HG03575 (cell line): Measurements from ENCODE around the gene QRICH2.

Experiments used
- ATAC-seq: cut with Tn5 transposase; IDR thresholded peaks from one replicate; pipeline ENCODE4 v1.9.1; 2021; ENCODE audit not compliant: unreplicated experiment, insufficient number of reproducible peaks, low FRiP score; ENCODE audit errors: extremely low read depth

The QRICH2 gene

DNA sequence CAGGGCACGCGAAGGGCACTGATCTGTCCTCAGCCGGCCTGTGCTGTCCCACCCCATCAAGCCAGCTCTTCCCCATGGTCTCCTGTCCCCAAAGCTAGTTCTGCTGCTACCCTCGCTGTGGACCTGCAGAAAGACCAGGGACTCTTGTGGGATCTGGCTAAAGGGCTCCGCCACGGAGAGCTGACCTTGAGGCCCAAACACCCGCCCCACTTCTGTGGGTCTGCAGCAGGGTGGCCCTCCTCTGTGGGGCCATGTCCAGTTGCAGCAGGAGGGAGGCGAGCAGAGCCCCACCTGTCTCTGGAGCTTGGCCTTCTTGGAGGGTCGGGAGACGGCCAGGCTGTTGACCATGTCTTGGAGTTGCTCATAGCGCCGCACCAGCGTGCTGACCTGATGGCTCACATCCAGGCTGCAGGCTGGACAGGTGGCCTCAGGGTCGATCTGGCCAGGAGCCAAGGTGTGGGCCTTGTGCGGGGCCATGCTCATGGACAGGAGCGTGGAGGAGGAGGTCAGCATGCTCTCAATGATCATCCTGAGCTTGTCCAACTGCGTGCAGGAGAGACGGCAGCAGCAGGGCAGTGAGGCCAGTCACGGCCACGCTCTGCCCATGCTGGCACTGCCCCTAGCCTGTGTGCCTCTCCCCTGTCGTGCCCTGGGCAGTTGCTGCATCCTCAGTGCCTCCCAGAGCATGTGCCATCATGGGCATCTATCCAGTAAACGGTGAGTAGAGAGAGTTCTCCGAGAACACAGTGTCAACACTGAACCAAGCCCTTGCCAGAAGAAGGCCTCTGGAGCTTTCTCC lies 26.3 kb downstream of the QRICH2 start:
- ATAC-seq: no peak

DNA sequence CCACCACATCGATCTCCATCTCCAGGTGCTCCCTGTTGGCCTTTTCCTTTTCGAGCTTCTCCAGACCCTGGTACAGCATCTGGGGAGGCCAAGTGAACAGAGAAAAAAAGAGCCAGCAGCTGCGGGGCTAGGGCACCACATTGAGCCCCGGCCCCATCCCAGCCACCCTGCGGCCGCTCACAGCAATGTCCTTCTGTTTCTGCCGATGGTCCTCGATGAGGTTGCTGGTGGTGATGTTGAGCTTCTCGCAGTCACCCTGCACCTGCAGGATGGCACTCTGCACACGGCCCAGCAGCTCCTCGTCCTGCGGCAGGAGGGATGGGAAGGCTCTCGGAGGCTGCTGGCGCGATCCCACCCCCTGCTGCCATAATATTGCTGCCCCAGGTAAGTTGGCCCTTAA lies 27.4 kb downstream of the QRICH2 start:
- ATAC-seq: no peak

DNA sequence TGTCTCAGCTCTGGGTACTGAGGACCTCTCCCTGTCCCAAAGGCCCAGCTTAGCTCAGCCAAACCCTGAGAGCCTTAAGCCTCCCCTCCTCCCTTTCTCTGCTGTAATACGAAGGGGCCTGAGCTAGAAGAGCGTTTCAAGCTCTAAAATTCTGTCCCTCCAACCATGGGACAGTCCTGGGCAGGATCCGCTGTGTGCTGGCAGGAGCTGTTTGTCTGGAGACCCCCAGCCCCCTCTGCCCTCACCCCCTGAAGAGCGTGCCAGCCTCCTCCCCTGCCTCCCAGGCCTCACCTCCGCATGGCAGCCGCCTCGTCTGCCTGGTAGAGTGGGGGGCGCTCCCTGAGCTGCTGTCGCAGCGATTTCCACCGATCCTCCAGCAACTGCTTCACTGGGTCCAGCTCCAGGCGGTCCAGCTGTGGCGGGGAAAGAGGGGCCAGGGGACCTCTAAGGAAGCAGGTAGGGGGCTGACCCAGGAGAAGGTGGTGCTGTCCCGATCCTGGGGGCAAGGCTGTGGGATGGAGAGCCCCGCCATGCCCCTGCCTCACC lies 28.3 kb downstream of the QRICH2 start:
- ATAC-seq: no peak

DNA sequence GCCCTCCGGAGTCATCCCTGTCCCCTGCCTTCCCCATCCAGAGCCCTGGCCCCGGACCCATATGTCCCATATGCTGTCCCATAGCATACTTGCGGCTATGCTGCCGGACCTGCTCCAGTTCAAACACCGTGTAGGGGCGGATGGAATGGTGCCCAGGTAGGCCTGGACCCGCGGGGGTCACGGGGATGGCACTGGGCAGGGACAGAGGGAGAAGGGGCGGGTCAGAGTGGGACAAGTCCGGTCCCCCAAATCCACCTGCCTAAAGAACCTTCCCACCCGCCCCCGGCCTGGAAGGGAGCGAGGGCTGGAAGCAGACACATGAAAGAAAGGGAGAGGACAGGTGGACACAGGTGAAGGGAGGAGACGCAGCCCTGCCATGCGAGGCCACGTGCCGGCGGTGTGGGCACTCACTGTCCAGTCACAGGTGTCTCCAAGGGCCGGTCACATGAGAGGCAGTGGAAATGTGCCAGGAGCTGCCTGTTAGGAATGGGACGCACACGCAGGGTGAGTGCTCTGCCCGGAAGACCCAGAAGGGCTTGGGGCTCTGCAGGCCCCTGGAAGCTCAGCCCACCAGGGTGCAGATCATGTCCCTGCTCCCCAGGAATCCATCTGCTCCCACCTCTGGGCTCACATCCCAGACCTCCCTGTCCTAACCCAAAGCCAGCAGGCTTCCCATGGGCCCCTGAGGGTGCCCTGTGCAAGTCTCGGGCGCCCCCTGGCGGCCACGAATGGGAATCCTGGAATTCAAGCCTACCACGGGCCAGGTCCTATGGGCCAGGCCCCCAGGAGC lies 28.9 kb downstream of the QRICH2 start:
- ATAC-seq: no peak

DNA sequence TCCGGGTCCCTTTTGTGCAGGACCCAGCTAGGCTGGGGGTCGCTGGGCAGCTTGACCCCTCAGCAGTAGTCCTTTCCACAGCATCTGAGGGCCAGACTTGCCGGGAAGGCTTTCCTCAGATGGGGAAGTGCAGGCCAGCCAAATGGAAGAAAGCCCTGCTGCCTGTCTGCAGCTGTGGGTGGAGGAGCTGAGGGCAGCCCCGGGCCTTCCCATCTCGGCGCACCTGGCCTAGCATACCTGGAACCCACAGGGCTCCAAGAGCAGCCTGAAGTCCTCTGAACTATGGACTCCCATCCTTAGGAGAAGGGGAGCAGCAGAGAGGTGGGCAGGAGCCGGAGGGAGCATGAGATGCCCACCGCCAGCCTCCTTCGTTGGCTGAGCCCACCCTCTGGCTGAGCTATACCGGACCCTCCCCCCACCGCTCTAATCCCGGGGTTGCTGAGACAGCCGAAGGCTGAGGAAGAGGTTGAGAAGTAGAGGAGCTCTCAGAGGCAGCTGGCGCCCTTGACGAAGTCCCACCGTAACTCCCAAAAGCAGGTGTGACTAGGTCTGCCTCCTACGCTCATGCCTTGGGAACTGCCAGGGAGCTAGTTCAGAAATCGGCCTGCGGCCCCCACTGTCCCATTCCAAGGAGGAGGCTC lies 29.7 kb downstream of the QRICH2 start:
- ATAC-seq: no peak

DNA sequence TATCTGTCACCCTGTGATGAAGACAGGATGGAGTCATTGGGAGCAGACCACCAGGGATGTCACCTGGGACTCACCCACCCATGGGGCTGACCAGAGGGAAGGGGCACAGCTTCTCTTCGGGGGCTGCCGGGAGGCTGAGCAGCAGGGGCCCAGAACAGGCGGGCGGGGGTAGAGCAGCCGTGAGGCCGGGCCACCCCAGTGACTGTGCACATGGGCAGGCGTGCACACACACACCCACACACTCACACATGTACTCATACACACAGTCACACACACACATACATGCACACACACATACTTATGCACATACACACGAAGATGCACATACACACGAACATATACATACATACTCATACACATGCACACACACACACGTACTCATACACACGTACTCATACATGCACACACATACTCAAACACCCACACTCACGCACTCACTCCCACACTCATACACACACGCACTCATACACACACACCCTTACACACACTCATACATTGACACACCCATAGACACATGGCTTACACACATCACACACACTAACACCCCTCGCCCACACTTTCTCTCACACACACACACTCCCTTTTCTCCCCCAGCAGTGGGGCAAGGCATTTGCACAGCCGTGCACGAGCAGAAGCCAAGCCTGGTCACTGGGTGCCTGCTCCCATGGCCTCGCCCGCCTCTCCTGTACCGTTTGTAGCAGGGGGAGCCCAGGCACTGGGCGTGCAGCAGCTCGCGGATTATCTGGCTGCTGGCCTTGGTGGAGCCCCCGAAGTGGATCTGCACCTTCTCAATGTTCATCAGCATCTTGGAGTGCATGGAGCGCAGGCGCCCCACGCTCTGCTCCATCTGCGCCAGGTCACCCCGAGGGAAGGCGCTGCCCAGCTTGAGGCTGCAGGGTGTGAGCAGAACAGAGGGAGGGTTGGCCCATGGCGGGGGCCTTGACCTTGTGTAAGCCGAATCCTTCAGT lies 30.5 kb downstream of the QRICH2 start:
- ATAC-seq: no peak

DNA sequence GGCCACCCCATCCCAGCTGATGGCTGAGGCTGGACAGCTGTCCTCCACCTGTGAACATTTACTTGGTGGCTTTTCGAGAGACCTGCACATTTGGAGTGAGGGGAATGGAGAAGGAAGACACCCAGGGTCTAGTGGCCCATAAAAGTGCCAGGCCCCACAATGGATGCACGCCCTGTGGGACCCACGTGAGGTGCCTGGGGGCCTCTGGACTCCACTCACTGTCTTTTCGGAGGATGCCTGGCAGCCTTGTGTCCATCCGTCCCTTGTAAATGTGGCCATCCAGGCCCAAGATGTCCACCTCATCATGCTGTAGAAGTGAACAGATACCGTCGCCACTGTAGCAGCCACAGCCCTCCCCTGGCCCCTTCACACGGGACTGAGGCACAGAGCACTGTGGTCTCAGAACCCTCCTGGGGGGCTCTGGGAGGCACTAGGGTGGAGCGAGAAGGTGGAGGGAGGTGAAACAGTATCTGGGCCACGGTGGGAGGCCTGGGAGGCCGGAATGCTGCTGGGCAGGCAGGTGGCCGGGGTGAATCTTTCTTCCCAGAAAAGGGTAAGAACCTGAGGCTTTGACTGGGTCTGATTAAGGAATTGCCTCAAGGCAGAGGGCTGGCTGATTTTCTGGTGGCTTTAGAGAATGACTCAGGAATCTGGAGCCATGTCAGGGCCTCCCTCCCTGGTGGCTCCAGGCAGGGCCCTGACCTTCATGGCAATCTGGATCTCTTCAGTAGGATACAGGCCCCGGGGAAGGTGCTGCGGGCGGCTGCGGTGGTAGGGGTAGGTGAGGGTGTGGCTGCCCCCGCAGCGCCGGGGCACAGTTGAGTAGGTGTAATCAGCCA lies 31.4 kb downstream of the QRICH2 start:
- ATAC-seq: no peak

DNA sequence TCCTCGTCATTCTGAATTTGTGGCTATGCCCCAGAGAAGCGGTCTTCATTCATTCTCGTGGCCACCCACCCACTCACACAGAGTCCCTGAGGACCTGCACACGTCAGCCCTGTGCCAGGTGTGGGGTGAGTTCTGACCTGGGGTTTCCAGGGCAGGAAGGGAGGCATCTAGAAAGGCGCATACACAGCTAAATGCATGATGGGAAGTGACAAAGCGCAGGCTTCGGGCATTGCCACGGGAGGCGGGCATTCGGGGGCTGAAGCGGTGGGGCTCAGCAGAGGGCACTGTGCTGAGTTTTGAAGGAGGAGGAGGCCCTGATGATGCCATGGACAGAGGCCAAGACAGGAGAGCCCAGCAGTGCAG lies 32.0 kb downstream of the QRICH2 start:
- no peak for ATAC-seq

DNA sequence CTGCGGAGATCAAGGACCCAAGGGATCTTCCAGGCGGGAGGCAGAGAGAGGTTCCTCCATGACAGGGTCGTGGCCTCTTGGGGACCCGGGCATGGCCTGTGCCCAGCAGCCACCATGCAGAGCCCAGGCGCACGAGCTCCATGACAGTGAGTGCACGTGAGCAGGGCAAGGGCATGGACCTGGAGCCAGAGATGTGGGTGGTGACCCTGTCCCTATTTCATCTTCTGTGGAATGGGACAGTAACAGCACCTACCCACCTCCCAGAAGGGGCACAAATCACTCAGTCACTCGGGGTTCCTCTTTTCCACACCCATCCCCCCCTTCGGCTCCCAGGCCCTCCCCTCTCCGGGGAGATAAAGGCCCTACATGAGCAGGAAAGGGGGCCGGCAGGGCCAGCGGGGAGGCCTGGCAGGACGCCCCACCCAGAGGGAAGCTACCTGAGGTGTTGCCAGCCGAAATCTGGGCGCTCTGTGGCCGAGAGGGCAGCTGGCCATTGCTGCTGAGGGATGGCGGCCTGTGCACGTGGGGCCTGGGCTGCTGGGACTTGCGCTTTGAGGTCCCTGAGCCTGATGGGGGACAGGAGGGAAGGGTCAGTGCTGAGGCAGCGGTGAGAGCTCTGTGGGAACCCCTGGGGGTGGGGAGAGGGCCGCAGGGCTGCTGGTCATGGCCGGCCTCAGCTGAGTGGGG lies 32.6 kb downstream of the QRICH2 start:
- no peak for ATAC-seq

DNA sequence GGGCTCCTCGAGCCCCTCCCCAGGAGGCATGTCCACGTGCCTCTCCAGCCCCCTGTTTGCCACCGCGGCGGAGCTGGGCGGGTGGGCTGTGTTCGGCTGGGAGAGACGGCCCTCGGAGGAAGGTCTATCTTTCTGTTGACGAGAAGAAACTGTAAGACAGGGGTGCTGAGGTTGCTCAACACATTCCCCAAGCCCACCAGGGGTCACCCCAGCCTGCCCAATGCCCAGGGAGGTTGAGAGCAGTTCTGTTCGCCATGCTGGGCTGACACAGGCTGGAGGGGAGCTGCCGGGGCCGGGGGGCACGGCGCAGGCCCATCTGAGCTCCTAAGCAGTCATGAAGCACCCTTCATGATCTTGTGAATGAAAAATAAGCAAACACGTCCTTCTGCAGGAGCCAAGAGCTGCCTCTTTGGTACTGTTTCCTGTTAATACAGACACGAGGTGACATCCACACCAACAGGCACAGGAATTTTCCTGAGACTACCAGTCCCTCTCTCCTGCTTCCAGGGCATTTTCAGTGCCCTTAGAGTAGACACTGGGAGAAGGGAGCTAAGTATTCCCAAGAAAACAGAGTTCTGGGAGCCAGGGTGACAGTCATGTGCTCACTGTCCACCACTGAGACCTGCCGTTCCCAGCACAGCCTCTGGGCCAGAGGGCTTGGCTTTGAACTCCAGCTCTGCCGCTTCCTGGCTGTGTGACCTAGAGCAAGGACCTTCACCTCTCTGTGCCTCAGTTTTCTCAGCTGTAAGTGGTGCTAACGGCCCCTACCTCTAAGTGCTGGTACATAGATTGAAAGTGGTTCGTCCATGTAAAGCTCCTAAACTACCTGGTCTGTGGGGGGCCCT lies 33.7 kb downstream of the QRICH2 start:
- ATAC-seq: no peak

DNA sequence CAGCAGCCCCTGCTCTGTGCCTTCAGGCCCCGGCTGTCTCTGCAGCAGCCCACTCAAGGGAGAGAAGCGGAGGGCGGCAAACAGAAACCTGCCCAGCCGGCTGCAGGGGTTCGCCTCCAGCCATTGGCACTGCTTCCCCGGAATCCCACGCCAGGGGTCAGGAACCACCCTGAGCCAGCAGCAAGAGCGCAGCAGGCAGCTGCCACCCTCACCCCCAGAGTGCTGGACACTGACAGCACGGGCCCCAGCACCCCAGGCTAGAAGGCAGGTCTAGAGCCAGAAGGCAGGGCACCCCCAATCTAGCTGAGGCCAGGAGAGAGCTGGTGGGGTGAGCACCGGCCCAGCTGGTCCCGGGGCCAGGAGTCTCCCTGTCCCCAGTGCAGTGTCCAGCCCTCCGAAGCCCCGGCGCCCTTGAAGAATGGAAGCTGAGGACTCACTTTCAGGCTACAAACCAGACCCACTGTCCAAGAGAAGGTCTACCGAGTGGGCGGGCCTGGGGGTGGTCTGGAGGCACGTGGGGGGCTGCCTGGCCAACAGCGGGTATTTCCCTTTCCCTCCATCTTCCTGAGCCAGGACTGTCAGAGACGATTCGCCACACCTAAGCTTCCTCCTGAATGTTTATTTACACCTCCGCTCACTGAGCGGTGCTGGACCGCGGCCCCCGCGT lies 34.5 kb downstream of the QRICH2 start:
- ATAC-seq: no peak

DNA sequence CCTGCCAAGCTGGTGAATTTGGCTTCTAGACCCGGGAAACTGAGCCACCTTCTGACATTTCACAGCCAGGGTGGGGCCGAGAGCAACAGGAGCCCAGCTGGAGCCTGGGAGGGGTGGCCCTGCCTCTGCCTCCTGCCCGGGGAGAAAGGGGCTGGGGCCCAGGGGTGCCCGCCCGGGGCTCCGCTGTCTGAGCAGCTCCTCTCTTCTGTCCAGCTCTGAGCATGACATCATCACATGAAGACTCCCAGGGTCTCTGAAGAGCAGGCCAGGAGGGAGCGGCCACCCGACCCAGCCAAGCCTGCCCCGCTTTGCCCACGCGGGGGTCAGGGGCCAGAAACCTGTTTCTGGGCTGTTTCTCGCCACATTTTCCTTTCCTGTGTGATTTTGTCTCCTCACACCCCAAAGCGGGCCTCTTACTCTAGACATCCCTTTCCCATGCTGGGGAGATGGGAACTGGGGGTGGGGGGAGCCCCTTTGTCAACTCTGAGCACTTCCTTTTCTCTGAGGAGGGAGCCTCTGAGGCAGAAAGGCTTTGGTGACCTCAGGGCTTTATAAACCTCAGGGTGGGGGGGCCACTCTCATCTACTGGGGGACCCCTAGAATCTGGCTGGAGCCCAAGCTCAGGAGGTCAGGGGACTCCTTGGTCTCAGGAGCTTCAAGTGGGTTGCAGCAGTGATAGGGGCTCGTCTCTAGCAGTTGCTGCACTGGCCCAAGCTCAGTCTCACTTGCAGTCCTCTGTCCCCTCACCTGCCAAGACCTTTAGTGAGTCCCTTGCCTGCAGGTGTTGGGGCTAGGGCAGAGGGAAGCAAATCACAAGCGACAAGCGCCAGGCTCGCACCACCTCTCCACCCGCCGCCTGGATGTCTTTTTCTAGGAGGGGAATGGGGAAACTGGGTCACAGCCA lies 35.3 kb downstream of the QRICH2 start:
- ATAC-seq: no peak

DNA sequence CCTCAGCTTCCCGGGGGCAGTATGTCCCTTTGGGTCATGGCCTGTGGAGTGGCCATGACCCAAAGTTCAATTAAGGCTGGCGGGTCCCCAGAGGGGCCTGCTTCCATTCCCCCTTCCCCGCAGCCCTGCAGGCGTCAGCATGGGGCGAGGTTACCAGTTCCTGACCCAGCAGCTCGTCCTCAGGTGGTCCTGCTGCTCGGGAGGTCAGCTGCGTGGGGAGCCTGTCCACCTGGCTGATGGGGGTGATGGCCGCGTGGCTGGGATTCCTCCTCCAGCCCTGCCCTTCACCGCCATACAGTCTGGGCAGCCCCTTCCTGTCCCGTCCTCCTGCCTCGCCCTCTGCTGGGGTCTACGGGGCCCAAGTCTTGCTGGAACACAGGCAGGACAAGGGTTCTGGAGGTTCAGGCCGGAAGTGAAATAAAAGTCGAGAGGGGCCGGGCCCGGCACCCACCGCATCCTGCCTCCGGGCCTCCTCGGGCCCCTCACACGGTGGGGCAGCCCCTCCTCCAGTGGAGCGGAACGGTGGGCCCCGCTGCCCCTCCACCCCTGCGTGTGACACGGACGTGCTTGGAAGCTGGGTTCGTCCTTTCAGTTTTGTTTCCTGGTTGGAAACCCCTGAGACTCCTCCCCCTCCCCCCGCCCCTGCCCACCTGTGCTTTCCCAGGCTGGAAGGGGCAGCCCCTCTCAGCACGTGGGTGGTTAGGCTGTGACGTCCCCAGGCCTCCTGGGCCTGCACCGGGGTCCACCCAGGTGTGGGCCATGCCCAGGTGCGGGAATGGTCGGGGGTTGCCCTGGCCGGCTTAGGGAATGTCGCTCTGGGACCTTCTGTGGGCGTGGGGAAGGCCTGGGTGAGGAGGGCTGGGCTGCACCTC lies 36.2 kb downstream of the QRICH2 start:
- ATAC-seq: no peak
